Small intestine (tissue), 7 donors: Measurements from ENCODE around the gene LINGO3. TPM values are rescaled to one million over a fixed set of nuclear protein-coding genes. Genes with fewer than 3 reads are reported as not detected.

Experiments
- DNase-seq, 2 donors: peaks; one replicate each; pipeline versions ENCODE4 v3.0.0 to v3.0.0-alpha.2; 2013
- FAIRE-seq: peaks from 2 replicates; lab custom pipeline; 2012; peaks lifted over from hg19 to GRCh38; lab: Jason Lieb, UNC
- H3K27ac ChIP-seq, 3 donors: one replicate each; pipeline ENCODE4 v1.5.1; 2013; ENCODE audit warnings: low read length in 2 of 3, mild to moderate bottlenecking in 2 of 3, control low read depth in 1 of 3, inconsistent platforms in 1 of 3, low read depth in 1 of 3, moderate library complexity in 1 of 3
- H3K27me3 ChIP-seq, 3 donors: one replicate each; pipeline ENCODE4 v1.6.1; 2013; ENCODE audit warnings: low read length in 3 of 3, inconsistent platforms in 1 of 3; ENCODE audit not compliant: control insufficient read depth in 3 of 3, insufficient read depth in 3 of 3
- H3K36me3 ChIP-seq, 3 donors: one replicate each; pipeline ENCODE4 v1.6.1; 2013; ENCODE audit warnings: low read length in 3 of 3, inconsistent platforms in 1 of 3, low read depth in 1 of 3, mild to moderate bottlenecking in 1 of 3, moderate library complexity in 1 of 3; ENCODE audit not compliant: control insufficient read depth in 3 of 3, insufficient read depth in 2 of 3
- H3K4me1 ChIP-seq, 3 donors: one replicate each; pipeline ENCODE4 v1.6.1; 2013; ENCODE audit warnings: low read length in 2 of 3, inconsistent platforms in 1 of 3, low read depth in 1 of 3, mild to moderate bottlenecking in 1 of 3, moderate library complexity in 1 of 3; ENCODE audit not compliant: control insufficient read depth in 3 of 3, insufficient read depth in 2 of 3
- H3K4me3 ChIP-seq, 3 donors: one replicate each; pipeline ENCODE4 v1.5.1; 2013; ENCODE audit warnings: low read length in 3 of 3, control low read depth in 1 of 3, inconsistent platforms in 1 of 3, low read depth in 1 of 3, mild to moderate bottlenecking in 1 of 3, moderate library complexity in 1 of 3
- H3K9me3 ChIP-seq, 2 donors: one replicate each; pipeline ENCODE4 v1.6.1; 2013; ENCODE audit warnings: low read depth in 1 of 2, low read length in 1 of 2; ENCODE audit not compliant: control insufficient read depth in 2 of 2, insufficient read depth in 1 of 2
- WGBS, 3 donors: extraction: QIAGEN DNeasy Blood & Tissue Kit; methylation state at CpG; one replicate each; pipeline ENCODE4 v1.1.7; 2013; 5-methylcytosine and 5-hydroxymethylcytosine counted together
- polyA plus RNA-seq, 4 donors: library from polyadenylated mRNA; stranded (reverse) in 3 of 4; unstranded in 1 of 4; fragments of 200-250 nt in 3 of 4; fragments of 120-200 nt in 1 of 4; gene quantifications; one replicate each; pipeline versions ENCODE4 v1.2.1 to v1.2.3, GENCODE V29; 2013
- donor health status: healthy with polysubstance abuse.
- donor health status: control.
- donor health status: control.
- donor health status: Bipolar disorder and iron deficiency.
- donor health status: healthy.

Gene LINGO3
- polyA plus RNA-seq, 4 donors, result 0.13 to 0.56 TPM; not detected in 2

DNA sequence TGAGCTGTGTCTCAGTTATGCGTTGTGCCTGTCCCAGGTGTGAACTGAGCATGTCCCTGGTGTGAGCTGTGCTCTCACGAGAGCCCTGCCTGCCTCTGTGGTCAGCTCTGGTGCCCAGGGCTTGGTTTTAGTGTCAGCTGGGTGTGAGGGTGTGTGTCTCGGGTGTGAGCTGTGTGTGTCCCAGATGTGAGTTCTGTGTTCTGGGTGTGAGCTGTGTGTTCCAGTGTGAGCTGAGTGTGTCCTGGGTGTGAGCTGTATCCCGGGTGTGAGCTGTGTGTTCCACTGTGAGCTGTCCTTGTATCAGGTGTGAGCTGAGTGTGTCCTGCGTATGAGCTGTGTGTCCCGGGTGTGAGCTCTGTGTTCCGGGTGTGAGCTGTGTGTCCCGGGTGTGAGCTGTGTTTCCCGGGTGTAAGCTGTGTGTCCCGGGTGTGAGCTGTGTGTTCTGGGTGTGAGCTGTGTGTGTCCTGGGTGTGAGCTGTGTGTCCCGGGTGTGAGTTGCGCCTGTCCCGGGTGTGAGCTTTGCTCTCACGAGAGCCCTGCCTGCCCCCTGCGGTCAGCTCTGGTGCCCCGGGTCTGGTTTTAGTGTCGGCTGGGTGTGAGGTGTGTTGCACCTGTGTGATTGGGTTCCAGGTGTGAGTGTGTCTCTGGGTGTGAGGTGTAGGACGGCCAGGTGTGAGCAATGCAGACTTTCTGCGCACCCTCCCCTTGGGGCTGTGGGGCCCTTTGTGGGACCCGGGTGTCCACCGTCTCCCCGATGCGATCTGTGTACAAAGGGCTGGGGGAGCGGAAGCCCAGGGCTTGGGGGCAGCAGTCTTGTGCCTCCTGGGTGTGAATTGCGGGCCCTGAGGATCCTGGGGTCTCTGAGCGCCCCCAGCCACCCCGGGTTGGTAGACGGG lies 18.9 kb downstream of the LINGO3 start:
- peaks cover 13 to 79% (median 26%) of the 10 kb centered on the region in 3 donors for H3K27me3 ChIP-seq

DNA sequence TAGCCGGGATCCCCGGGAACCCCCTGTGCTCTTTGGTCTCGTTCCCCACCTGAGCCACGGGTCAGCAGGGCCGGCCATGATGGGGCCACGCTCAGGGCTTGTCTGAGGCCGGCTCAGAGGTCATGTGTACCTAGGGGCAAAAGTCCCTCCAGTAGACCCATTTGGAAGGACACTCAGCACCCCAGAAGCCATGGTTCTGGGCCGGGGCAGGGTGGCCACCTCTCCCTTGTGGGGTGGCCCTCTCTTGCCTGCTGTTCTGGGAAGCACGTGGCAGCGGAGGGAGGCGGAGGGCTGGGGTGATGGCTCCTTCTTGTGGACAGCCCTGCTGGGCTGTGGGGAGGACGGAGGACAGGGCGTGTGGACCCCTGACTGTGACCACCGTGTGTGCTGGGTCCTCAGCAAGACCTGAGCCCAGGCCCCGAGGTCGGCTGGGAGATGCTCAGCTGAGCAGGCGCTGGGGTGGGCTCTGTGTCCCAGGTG lies 19.6 kb downstream of the LINGO3 start:
- no peak overlapping the region for H3K4me3 ChIP-seq
- H3K27ac ChIP-seq, result no peak overlapping the region
- no peaks in the 10 kb centered on the region for H3K36me3 ChIP-seq
- peaks cover 0 to 3% (median 0%) of the 10 kb centered on the region in 3 donors for H3K4me1 ChIP-seq
- 39 to 79% (median 54%) methylated on average over 15 to 17 of the region's 17 CpGs for WGBS, 3 donors
- DNase-seq (no peak), FAIRE-seq (no peak)
- peaks cover 13 to 72% (median 23%) of the 10 kb centered on the region in 3 donors for H3K27me3 ChIP-seq
- no peaks in the 10 kb centered on the region for H3K9me3 ChIP-seq

More for the DNA sequence above, 18.9 kb downstream of the LINGO3 start:
- DNase-seq, result no peak
- Histone ChIP-seq H3K4me3 (no peak overlapping the region), H3K27ac (peak overlapping the region in 1 of 3 donors; percentile 52), H3K4me1 (peaks cover 0 to 3% (median 0%) of the 10 kb centered on the region in 3 donors), H3K36me3 (no peaks in the 10 kb centered on the region), H3K9me3 (no peaks in the 10 kb centered on the region)
- no peak for FAIRE-seq
- WGBS, 3 donors, result 28 to 46% (median 29%) methylated on average over 27 to 28 of the region's 28 CpGs

DNA sequence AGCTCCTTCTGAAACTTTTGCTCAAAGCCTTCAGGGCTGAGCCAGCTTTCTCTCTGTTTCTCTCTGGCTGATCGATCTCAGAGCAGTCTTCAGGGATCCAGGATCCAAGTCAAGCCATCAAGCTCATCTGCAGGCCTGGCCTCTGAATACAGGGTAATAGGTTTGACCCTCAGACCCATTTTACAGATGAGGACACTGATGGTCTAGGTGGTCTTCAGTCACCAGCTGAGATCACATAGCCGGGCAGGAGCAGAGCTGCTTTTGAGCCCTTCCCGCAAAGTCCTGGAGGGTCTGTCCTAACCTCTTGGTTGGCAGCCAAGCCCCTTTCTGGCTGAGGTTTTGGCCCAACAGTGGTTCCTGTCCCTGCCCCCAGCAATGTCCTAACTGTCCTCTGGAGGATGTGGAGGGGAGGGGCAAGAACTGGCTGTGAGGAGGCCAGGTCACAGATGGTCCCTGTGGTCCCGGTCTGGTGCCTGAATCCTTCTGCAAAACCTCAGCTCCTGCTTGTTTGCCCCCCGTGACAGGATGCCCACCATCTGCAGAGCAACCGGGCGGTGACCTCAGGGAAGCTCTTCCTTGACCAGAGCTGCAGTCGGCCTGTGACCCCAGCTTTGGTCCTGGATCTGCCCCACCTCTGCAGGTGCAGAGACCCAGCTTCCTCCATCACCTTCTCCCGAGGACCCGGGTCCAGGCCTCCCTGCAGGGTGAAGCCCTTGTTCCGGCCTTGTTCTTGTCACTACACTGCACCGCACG lies 20.2 kb downstream of the LINGO3 start:
- DNase-seq (no peak), FAIRE-seq (no peak)
- no peaks in the 10 kb centered on the region for H3K9me3 ChIP-seq
- H3K4me3 ChIP-seq, result no peak overlapping the region
- peaks cover 0 to 3% (median 0%) of the 10 kb centered on the region in 3 donors for H3K4me1 ChIP-seq
- 56 to 72% (median 63%) methylated on average over 13 of the region's 13 CpGs for WGBS, 3 donors
- no peaks in the 10 kb centered on the region for H3K36me3 ChIP-seq
- no peak overlapping the region for H3K27ac ChIP-seq
- peaks cover 13 to 75% (median 21%) of the 10 kb centered on the region in 3 donors for H3K27me3 ChIP-seq

DNA sequence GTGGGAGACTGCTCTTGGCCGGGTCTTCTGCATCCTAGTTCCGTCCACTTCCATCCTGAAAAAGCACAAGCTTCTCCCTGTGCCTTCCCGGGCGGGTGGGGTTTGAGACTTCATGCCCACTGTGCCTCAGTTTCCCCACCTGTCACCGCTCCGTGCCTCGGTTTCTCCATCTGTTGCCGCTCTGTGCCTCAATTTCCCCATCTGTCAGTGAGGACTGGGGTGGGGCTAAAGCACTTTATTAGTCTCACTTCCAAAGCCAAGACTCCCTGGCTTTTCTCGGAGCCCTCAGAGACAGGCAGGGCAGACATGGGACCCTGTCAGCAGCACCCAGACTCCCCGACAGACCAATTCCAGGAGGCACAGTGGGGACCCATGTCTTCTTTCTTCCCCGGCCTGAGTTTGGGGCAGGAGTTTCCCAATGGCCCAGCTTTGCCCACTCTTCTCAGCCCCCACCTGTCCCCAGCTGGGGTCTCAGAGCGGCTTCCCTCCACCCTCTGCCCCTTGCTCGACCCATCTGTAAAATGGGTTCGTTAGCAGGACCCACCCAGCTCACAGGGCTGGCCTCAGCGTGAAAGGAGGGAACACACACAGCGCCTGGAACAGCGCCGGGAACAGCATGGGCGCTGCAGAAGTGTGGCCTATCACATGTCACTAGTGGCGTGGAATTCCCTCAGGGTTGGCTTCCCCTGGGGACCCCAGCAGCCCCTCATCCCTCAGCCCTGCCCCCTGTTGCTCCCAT lies 21.4 kb downstream of the LINGO3 start:
- H3K4me3 ChIP-seq, result no peak overlapping the region
- H3K27me3 ChIP-seq, result peaks cover 10 to 75% (median 18%) of the 10 kb centered on the region in 3 donors
- H3K9me3 ChIP-seq, result no peaks in the 10 kb centered on the region
- DNase-seq, result no peak
- FAIRE-seq, result no peak
- peaks cover 0 to 9% (median 3%) of the 10 kb centered on the region in 3 donors for H3K4me1 ChIP-seq
- no peak overlapping the region for H3K27ac ChIP-seq
- no peaks in the 10 kb centered on the region for H3K36me3 ChIP-seq
- WGBS, 3 donors, result 80 to 84% (median 83%) methylated on average over 20 of the region's 20 CpGs

DNA sequence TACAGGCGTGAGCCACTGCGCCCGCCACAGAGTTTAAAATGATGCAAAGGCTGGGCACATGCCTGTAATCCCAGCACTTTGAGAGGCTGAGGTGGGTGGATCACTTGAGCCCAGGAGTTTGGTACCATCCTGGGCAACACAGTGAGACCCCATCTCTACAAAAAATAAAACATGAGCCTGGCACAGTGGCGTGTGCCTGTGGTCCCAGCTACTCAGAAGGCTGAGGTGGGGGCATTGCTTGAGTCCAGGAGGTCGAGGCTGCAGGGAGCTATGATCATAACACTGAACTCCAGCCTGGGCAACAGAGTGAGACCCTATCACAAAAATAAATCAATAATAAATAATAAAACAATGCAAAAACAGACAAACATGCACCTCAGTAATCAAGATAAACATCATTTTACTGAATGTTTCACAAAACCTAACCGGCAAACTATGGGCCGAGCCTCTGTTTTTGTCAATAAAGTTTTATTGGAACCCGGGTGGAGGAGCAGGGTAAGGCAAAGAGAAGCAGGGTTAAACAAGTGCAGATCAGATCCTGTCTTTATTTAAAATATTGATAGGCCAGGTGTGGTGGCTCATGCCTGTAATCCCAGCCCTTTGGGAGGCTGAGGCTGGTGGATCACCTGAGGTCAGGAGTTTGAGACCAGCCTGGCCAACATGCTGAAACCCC lies 24.0 kb downstream of the LINGO3 start:
- Histone ChIP-seq H3K27ac (no peak overlapping the region), H3K4me3 (no peak overlapping the region), H3K27me3 (peaks cover 0 to 60% (median 4%) of the 10 kb centered on the region in 3 donors), H3K36me3 (no peaks in the 10 kb centered on the region), H3K9me3 (no peaks in the 10 kb centered on the region), H3K4me1 (peaks cover 0 to 9% (median 0%) of the 10 kb centered on the region in 3 donors)
- FAIRE-seq (no peak), DNase-seq (no peak)
- WGBS, 3 donors, result 88 to 93% (median 91%) methylated on average over 8 of the region's 8 CpGs

DNA sequence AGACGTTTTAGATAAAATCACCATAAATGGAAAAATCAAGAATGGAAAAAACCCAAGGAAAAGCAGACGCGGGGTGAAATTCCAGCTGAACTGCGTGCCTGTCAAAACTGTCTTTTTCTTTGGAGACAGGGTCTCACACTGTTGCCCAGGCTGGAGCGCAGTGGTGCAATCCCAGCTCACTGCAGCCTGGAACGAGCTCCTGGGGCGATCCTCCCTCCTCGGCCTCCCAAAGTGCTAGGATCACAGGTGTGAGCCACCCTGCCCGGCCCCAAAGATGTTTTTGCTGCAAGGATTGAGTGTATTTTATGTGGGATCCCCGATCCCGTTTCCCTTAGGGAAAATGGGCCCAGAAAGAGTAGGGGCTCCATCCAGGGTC lies 25.1 kb downstream of the LINGO3 start:
- H3K4me1 ChIP-seq, result peaks cover 0 to 16% (median 0%) of the 10 kb centered on the region in 3 donors
- 50 to 68% (median 67%) methylated on average over 11 of the region's 11 CpGs for WGBS, 3 donors
- no peak overlapping the region for H3K4me3 ChIP-seq
- no peak for FAIRE-seq
- no peak for DNase-seq
- no peak overlapping the region for H3K27ac ChIP-seq
- no peaks in the 10 kb centered on the region for H3K9me3 ChIP-seq
- H3K27me3 ChIP-seq, result peaks cover 0 to 49% (median 0%) of the 10 kb centered on the region in 3 donors
- H3K36me3 ChIP-seq, result no peaks in the 10 kb centered on the region

DNA sequence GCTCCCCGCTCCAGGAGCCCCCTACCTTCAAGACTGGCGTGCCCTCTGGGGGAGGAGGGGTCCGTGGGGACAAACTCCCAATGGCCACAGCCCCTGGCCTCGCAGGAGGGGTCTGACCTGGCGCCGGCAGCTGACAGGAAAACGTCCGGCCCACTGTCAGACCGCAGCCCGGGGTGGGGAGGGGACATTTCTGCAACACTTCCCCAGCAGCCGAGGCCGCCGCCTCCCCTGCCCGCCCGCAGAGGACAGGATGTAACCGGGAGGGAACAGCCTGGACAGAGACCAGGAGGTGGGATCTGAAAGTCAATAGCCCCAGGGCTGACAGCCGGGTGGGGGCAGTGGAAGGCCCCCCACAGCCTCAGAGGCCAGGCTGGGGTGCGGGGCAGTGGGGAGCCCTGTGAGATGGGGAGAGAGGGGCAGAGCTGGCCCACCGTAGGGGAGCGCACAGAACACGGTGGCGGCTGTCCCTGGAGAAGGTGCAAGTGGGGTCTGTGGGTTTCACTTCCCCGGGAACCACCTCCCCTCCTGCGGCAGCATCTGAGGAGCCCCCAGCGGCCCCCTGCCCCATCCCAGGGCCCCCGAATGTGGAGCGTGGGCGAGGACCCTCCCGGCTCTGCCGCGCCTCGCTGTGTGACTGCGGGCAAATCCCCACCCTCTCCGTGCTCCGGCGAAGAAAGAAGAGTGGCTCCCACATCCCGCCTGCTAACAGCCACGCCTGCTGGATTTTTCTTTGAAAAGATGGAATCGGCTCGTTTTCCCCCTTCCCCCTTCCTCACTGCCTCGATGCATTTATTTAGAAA lies 25.7 kb downstream of the LINGO3 start, which contains the start of gene PEAK3:
Gene PEAK3, minus strand, starts transcription at position 114 of the 800 bp plus-strand sequence. CDS start 1,244 bp downstream, outside the sequence.
- Histone ChIP-seq H3K27ac (peak within 1 kb of the TSS in 2 of 3 donors; percentile 28 to 58), H3K27me3 (peaks cover 0 to 43% (median 0%) of the 10 kb centered on the region in 3 donors), H3K36me3 (no peaks in the 10 kb centered on the region), H3K4me1 (peaks cover 0 to 16% (median 0%) of the 10 kb centered on the region in 3 donors), H3K9me3 (no peaks in the 10 kb centered on the region), H3K4me3 (peak within 1 kb of the TSS in 2 of 3 donors; percentile 10 to 27)
- WGBS, 3 donors, result 8 to 12% (median 11%) methylated on average over 37 to 41 of the region's 41 CpGs
- no peak for FAIRE-seq
- DNase-seq, result peak; percentile 49 to 55
